Stimulated activated naive B cell treated with anti-CD40 and anti-IgM and Interleukin-4, amounts not matched to agents 10 μg/mL and 1 μg/mL and 100 μg/mL, for 72 hours (primary cell): ENCODE data around the gene ANKRD2.

Source experiments
- ATAC-seq, 2 donors: fragments of 150-1000 bp; cut with Tn5 transposase; replicated peaks; 2 replicates each; pipeline ENCODE4 v1.10.0; 2021; ENCODE audit warnings: moderate library complexity in 1 of 2
- DNase-seq: peaks from one replicate; pipeline ENCODE4 v3.0.0; 2021
- H3K27ac Mint-ChIP-seq: one replicate; pipeline ENCODE4 v1.8.0; 2022; ENCODE audit warnings: mild to moderate bottlenecking, mixed read lengths
- H3K27me3 Mint-ChIP-seq, 2 donors: one replicate each; pipeline ENCODE4 v1.8.0; 2022; ENCODE audit warnings: mixed read lengths in 2 of 2
- H3K36me3 Mint-ChIP-seq, 2 donors: one replicate each; pipeline ENCODE4 v1.8.0; 2022; ENCODE audit warnings: mixed read lengths in 2 of 2, mild to moderate bottlenecking in 1 of 2
- H3K4me1 Mint-ChIP-seq, 2 donors: one replicate each; pipeline ENCODE4 v1.8.0; 2022; ENCODE audit warnings: mixed read lengths in 2 of 2, mild to moderate bottlenecking in 1 of 2
- H3K4me3 Mint-ChIP-seq, 2 donors: one replicate each; pipeline ENCODE4 v1.8.0; 2022; ENCODE audit warnings: mild to moderate bottlenecking in 2 of 2, mixed read lengths in 2 of 2, moderate library complexity in 1 of 2
- H3K9me3 Mint-ChIP-seq, 2 donors: one replicate each; pipeline ENCODE4 v1.8.0; 2022; ENCODE audit warnings: mixed read lengths in 2 of 2, mild to moderate bottlenecking in 1 of 2

ANKRD2 gene

DNA sequence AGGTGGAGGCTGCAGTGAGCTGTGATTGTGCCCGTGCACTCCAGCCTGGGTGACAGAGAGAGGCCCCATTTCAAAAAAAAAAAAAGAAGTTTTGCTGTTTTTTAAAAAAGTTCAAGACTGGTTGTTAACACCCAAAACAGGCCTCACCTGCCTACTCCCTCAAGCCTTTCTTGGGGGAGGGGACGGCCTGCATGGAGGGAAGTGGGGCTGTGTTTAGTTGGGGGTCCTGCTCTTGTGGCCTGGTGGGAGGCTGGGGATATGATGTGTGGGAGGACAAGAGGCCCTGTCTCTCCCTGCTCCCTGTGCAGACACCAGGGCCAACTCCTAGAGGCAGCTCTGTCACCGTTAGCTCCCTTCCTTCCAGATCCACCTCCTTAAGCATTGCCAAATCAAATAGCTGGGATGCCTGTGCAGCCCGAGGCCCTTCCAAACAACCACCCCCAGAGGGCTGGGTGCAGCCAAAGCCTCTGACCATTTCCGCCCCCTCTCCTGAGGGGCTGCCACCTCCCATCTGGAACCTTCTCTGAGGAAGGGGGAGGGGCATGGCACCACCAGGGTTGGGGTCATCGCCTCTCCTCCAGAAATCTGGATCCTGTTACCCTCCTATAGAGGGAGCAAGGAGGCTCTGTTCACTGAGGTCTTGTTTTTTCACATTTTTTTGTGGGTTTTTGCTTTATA is 32.9 kb upstream of the ANKRD2 start:
- Mint-ChIP-seq H3K4me3 (no peak overlapping the region), H3K27me3 (no peaks in the 10 kb centered on the region), H3K9me3 (no peaks in the 10 kb centered on the region), H3K36me3 (no peaks in the 10 kb centered on the region), H3K4me1 (peaks cover 13 to 17% of the 10 kb centered on the region in 2 donors), H3K27ac (no peak overlapping the region)
- DNase-seq (no peak), ATAC-seq (no peak)

GRCh38 chr10:97540669-97541500 is 31.7 kb upstream of the ANKRD2 start:
- no peaks in the 10 kb centered on the region for H3K27me3 Mint-ChIP-seq

GRCh38 chr10:97542169-97543024 is 30.2 kb upstream of the ANKRD2 start:
- peaks cover 0 to 4% of the 10 kb centered on the region in 2 donors for H3K27me3 Mint-ChIP-seq
- ATAC-seq (peak; percentile 53 to 58), DNase-seq (peak; percentile 6)
- H3K4me3 Mint-ChIP-seq = no peak overlapping the region
- H3K27ac Mint-ChIP-seq = peak overlapping the region; percentile 70
- peaks cover 13 to 17% of the 10 kb centered on the region in 2 donors for H3K4me1 Mint-ChIP-seq
- H3K9me3 Mint-ChIP-seq = no peaks in the 10 kb centered on the region
- no peaks in the 10 kb centered on the region for H3K36me3 Mint-ChIP-seq

More at GRCh38 chr10:97540669-97541500, 31.7 kb upstream of the ANKRD2 start:
- no peak for ATAC-seq
- Mint-ChIP-seq H3K4me1 (peaks cover 13 to 17% of the 10 kb centered on the region in 2 donors), H3K27ac (no peak overlapping the region), H3K36me3 (no peaks in the 10 kb centered on the region), H3K4me3 (no peak overlapping the region), H3K9me3 (no peaks in the 10 kb centered on the region)
- no peak for DNase-seq

GRCh38 chr10:97543025-97543546 is 29.5 kb upstream of the ANKRD2 start:
- peak overlapping the region; percentile 16 for H3K27ac Mint-ChIP-seq
- H3K4me3 Mint-ChIP-seq = no peak overlapping the region
- no peaks in the 10 kb centered on the region for H3K9me3 Mint-ChIP-seq
- peaks cover 0 to 4% of the 10 kb centered on the region in 2 donors for H3K27me3 Mint-ChIP-seq
- H3K36me3 Mint-ChIP-seq = no peaks in the 10 kb centered on the region
- no peak for DNase-seq
- H3K4me1 Mint-ChIP-seq = peaks cover 13 to 17% of the 10 kb centered on the region in 2 donors
- ATAC-seq = peak; percentile 70 to 82

GRCh38 chr10:97546456-97547270 is 25.9 kb upstream of the ANKRD2 start:
- DNase-seq = no peak
- Mint-ChIP-seq H3K9me3 (no peaks in the 10 kb centered on the region), H3K27me3 (peaks cover 0 to 4% of the 10 kb centered on the region in 2 donors), H3K27ac (no peak overlapping the region), H3K36me3 (no peaks in the 10 kb centered on the region), H3K4me3 (no peak overlapping the region), H3K4me1 (peaks cover 13 to 17% of the 10 kb centered on the region in 2 donors)
- no peak for ATAC-seq

DNA sequence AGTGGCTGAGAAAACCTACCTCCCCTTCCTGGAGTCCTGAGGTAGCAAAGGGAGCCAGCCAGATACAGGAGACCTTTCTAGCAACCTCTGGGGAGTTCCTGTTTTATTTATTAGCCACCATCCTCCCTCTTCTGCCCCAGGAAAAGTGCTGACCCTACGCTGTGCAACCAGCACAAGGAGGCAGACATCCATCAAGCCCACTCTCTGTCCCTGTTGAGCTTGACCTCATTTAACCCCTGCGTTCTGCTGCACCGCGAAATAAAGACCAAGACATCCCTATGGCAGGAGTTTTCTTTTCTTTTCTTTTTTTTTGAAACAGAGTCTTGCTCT is 25.3 kb upstream of the ANKRD2 start:
- H3K27ac Mint-ChIP-seq = no peak overlapping the region
- no peaks in the 10 kb centered on the region for H3K9me3 Mint-ChIP-seq
- peaks cover 8 to 11% of the 10 kb centered on the region in 2 donors for H3K4me1 Mint-ChIP-seq
- DNase-seq (no peak), ATAC-seq (no peak)
- H3K27me3 Mint-ChIP-seq = peaks cover 0 to 4% of the 10 kb centered on the region in 2 donors
- H3K36me3 Mint-ChIP-seq = no peaks in the 10 kb centered on the region
- H3K4me3 Mint-ChIP-seq = no peak overlapping the region

- Mint-ChIP-seq H3K9me3 (no peaks in the 10 kb centered on the region), H3K27me3 (peaks cover 0 to 4% of the 10 kb centered on the region in 2 donors), H3K4me1 (peaks cover 3 to 4% of the 10 kb centered on the region in 2 donors), H3K27ac (no peak overlapping the region), H3K4me3 (no peak overlapping the region), H3K36me3 (no peaks in the 10 kb centered on the region)
- ATAC-seq = no peak
- DNase-seq = no peak
These were observed 24.6 kb upstream of the ANKRD2 start for GRCh38 chr10:97547962-97548361.

GRCh38 chr10:97548828-97549455 is 23.6 kb upstream of the ANKRD2 start:
- H3K27me3 Mint-ChIP-seq = peaks cover 0 to 4% of the 10 kb centered on the region in 2 donors
- no peaks in the 10 kb centered on the region for H3K9me3 Mint-ChIP-seq
- no peak for DNase-seq
- no peak overlapping the region for H3K4me3 Mint-ChIP-seq
- no peaks in the 10 kb centered on the region for H3K36me3 Mint-ChIP-seq
- H3K27ac Mint-ChIP-seq = no peak overlapping the region
- no peak for ATAC-seq
- H3K4me1 Mint-ChIP-seq = peaks cover 0 to 4% of the 10 kb centered on the region in 2 donors

DNA sequence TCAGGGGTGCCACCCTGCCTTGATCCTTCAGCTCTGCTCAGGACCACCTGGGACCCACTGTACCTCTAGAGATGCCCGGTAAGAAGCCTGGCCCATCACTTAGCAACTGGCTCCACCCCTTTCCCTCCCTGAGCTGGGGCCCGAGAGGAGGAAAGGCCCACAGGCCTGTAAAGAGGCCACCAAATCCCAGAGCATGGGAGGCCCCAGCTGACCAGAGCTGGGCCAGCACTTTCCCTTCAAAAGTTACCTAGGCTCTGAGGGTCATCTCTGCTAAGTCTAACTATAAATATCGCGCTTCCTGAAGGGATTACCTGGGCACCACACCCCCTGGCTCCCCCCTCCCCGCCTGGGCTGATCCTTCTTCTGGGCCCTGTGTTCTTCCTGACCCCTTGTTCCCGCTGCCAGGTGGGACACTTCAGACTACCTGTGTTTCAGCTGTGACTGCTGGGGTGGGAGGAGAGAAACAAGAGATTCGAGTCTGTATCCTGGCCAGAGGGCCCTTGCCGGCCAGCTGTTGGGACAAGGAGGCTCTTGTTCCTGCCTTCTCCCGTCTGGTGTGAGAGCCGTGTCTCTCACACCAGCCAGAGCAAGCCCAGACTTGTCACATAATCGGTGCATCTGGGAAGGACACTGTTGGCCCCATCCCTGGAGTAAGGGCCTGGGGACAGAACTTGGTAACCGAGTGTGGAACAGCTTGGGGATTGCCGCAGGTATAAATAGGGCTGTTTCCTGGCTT is 22.8 kb upstream of the ANKRD2 start:
- Mint-ChIP-seq H3K27ac (peak overlapping the region; percentile 14), H3K36me3 (no peaks in the 10 kb centered on the region), H3K4me3 (no peak overlapping the region), H3K27me3 (peaks cover 0 to 4% of the 10 kb centered on the region in 2 donors), H3K4me1 (peaks cover 0 to 4% of the 10 kb centered on the region in 2 donors), H3K9me3 (no peaks in the 10 kb centered on the region)
- no peak for DNase-seq
- no peak for ATAC-seq

DNA sequence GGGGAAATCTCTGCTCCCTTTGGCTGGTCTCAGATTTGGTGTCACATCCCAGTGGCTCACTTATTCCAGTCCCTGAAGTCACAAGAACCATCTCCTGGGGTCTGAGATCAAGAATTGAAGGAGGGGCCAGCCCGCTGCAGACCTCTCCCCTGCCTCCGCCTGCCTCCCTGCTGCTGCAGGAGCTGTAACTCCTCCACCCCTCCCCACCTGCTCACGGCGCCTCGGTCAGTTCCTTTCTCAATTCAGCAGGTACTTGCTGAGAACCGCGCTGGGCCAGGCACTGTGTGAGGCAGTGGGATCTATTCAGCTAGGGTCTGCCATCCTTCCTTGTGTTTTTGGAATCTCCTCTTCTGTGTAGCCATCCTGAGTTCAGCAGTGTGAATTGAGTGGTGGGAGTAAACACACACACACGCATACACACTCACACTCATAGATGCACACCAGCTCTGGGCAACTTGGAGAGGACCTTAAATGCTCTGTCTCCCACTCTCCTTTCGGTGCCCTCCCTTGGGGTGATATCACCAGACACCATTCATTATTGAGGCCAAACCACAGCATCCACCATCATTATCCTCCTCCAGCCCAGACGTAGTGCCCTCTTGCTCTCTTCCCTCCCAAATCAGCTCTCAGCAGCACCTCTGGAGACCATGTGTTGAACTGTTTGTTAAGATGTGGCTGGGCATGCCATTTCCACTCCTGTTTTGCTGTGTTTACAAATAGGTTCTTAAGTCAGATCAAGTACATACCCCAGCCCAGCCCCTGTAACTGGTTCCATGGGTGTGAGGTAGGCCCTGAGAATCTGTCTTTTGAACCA is 22.0 kb upstream of the ANKRD2 start:
- no peak for ATAC-seq
- peaks cover 0 to 4% of the 10 kb centered on the region in 2 donors for H3K4me1 Mint-ChIP-seq
- H3K36me3 Mint-ChIP-seq = no peaks in the 10 kb centered on the region
- no peak overlapping the region for H3K27ac Mint-ChIP-seq
- H3K4me3 Mint-ChIP-seq = no peak overlapping the region
- no peaks in the 10 kb centered on the region for H3K9me3 Mint-ChIP-seq
- H3K27me3 Mint-ChIP-seq = peaks cover 0 to 4% of the 10 kb centered on the region in 2 donors
- DNase-seq = no peak

- H3K4me1 Mint-ChIP-seq = peaks cover 0 to 4% of the 10 kb centered on the region in 2 donors
- ATAC-seq (no peak), DNase-seq (no peak)
- H3K4me3 Mint-ChIP-seq = no peak overlapping the region
- no peak overlapping the region for H3K27ac Mint-ChIP-seq
- peaks cover 0 to 4% of the 10 kb centered on the region in 2 donors for H3K27me3 Mint-ChIP-seq
- H3K9me3 Mint-ChIP-seq = peaks cover 0 to 1% of the 10 kb centered on the region in 2 donors
- H3K36me3 Mint-ChIP-seq = peaks cover 0 to 2% of the 10 kb centered on the region in 2 donors
These were observed 21.3 kb upstream of the ANKRD2 start for GRCh38 chr10:97551271-97551670.

DNA sequence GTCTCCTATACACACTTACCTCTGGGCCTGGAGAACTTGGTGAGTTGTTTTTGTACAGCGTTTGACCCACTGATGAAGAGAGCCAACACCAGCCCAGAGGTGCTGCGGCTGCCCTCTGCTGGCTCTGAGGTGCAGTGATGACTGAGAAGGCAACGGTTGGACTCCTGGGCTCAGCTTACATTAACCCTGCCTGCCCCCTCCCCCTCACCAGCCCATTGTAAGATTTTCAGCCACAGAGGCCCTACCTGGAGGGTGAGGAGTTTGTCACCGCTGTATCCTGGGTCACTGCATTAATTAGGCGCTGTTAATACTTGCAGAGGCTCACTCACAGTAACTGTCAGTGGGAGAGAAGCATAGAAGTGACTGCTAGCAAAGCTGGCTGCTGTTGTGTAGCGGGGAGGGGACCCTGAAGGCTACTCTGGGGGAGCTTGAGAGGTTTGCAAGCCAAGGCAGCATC is 19.0 kb upstream of the ANKRD2 start:
- DNase-seq (peak; percentile 21), ATAC-seq (peak; percentile 97 to 98)
- Mint-ChIP-seq H3K4me1 (peaks cover 0 to 4% of the 10 kb centered on the region in 2 donors), H3K4me3 (no peak overlapping the region), H3K9me3 (peaks cover 0 to 1% of the 10 kb centered on the region in 2 donors), H3K27ac (no peak overlapping the region), H3K27me3 (no peaks in the 10 kb centered on the region), H3K36me3 (peaks cover 0 to 2% of the 10 kb centered on the region in 2 donors)
